Measurements from ENCODE around the gene ADAMTS3. TPM values are rescaled to one million over a fixed set of nuclear protein-coding genes. Genes with fewer than 3 reads are reported as not detected.

Gene ADAMTS3
- total and polyA plus RNA-seq, 2 of the 13 experiments (the other 11 are each of a cell fraction or from before 2014, with no cell fraction given) = not detected

DNA sequence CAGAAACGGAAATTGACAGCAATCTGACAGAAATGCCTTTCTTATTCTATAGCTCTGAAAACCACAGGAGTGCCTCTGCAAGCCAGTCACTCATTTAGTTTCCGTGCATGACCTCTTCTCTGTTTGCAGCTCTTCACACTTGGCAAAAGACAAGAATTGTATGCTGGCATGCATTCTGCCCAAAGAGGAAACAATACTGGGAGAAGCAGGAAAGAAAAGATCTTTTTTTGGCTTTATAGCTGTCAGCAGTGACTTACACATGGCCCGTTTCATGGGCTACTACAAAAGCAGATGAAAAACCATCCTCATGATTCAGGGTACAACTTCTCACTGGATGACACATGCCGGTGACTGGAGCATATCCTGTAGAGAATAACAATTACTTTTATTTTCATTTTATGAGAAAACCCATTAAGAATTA lies 249.4 kb downstream of the ADAMTS3 start:
- ChIA-PET CTCF (ENCODE audit: low intra/inter-chr PET ratio, low total read pairs) (no interaction called here), POLR2A (no interaction called here)
- Histone ChIP-seq H3K4me1 (ENCODE audit: insufficient read depth, low read length) (peaks cover 9% of the 10 kb centered on the region), H3K36me3 (replicated peaks in 1 of 2; ENCODE audit: control insufficient read depth in 1 of 2, insufficient read depth in 2 of 2, low read length in 2 of 2) (no peaks in the 10 kb centered on the region), H3K4me3 (replicated peaks in 1 of 3; ENCODE audit: insufficient read depth in 1 of 3, low read depth in 2 of 3, low read length in 3 of 3) (no peak overlapping the region), H3K9ac (ENCODE audit: insufficient read depth, low read depth, low read length) (no peak overlapping the region), H2AFZ (ENCODE audit: low read length) (no peak overlapping the region), H3K79me2 (ENCODE audit: insufficient read depth, low read length) (no peaks in the 10 kb centered on the region), H3K4me2 (ENCODE audit: low read depth, low read length) (no peak overlapping the region), H3K27me3 (ENCODE audit: control insufficient read depth in 1 of 2, insufficient read depth in 2 of 2, low read length in 2 of 2) (no peaks in the 10 kb centered on the region), H3K27ac (ENCODE audit: extremely low read length, insufficient read depth, low read length) (no peak overlapping the region), H3K9me3 (ENCODE audit: low read length) (no peaks in the 10 kb centered on the region), H4K20me1 (ENCODE audit: insufficient read depth, low read length) (no peaks in the 10 kb centered on the region)
- no peak for TF ChIP-seq MTF2 (CRISPR knock-in tag; IDR thresholded peaks at IDR 0.05; ENCODE audit: borderline replicate concordance)
- BruUV-seq (replicated peaks) = no TSS peak
- FAIRE-seq (no peak), DNase-seq (ENCODE audit: low spot score) (no peak), ATAC-seq (no peak)
- intact Hi-C loops (cut with micrococcal nuclease; ENCODE audit: unreplicated experiment) (no loop called here), in situ Hi-C loops (cut with HindIII; ENCODE audit: extremely low pct_ligation_motif_present, low pct_unique_long_range_greater_than_20kb) (loop anchor here (25.0 kb wide), 1 partner anchor 693 kb away; no protein-coding TSS in a partner anchor)
- WGBS (ENCODE audit: low lambda C conversion rate) = 20% methylated on average over 4 of the region's 4 CpGs

DNA sequence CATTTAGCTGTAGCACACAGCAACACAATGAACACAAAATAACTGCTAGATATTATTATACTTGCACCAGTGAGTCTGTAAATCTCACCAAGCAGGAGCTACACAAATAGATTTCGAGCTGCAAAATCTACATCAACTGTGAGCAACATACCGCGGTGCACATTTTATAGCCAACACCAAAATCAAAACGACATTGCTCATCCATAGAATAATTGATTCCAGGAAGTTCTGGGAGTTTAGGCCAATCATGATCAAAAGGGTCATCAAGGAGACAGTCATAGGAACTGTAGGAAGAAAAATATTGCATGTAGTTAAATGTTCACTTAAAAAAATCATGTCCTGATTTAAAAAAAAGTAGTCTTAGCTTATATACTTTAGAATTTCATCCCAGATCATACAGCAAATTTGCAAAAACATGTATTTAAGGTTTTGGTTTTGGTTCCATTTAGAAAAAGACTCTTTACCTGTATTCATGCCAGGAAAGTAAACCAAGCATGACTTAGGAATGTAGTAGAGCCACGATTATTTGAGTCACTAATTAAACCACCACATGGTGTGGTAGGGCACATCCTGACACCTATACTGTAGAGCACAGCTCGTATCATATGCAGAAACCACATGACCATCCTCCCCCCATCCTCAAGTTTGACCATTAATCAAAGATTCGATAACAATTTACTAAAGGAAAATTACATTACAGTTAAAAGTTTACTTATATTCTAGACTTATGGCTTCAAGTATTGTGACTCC lies 250.4 kb downstream of the ADAMTS3 start:
- DNase-seq (ENCODE audit: low spot score) = no peak
- Histone ChIP-seq H3K4me2 (ENCODE audit: low read depth, low read length) (no peak overlapping the region), H4K20me1 (ENCODE audit: insufficient read depth, low read length) (no peaks in the 10 kb centered on the region), H3K27ac (ENCODE audit: extremely low read length, insufficient read depth, low read length) (no peak overlapping the region), H3K9me3 (ENCODE audit: low read length) (no peaks in the 10 kb centered on the region), H3K4me1 (ENCODE audit: insufficient read depth, low read length) (peaks cover 9% of the 10 kb centered on the region), H3K36me3 (replicated peaks in 1 of 2; ENCODE audit: control insufficient read depth in 1 of 2, insufficient read depth in 2 of 2, low read length in 2 of 2) (no peaks in the 10 kb centered on the region), H3K9ac (ENCODE audit: insufficient read depth, low read depth, low read length) (no peak overlapping the region), H2AFZ (ENCODE audit: low read length) (no peak overlapping the region), H3K27me3 (ENCODE audit: control insufficient read depth in 1 of 2, insufficient read depth in 2 of 2, low read length in 2 of 2) (no peaks in the 10 kb centered on the region), H3K4me3 (replicated peaks in 1 of 3; ENCODE audit: insufficient read depth in 1 of 3, low read depth in 2 of 3, low read length in 3 of 3) (no peak overlapping the region), H3K79me2 (ENCODE audit: insufficient read depth, low read length) (no peaks in the 10 kb centered on the region)
- no peak for ATAC-seq
- in situ Hi-C loops (cut with HindIII; ENCODE audit: extremely low pct_ligation_motif_present, low pct_unique_long_range_greater_than_20kb) = loop anchor here (25.0 kb wide), 1 partner anchor 694 kb away; no protein-coding TSS in a partner anchor
- ChIA-PET POLR2A (no interaction called here), CTCF (ENCODE audit: low intra/inter-chr PET ratio, low total read pairs) (no interaction called here)
- intact Hi-C loops (cut with micrococcal nuclease; ENCODE audit: unreplicated experiment) = no loop called here
- 38% methylated on average over 7 of the region's 7 CpGs for WGBS (ENCODE audit: low lambda C conversion rate)
- TF ChIP-seq FOXM1 (CRISPR knock-in tag; IDR thresholded peaks at IDR 0.05) (no peak), ZNF761 (CRISPR knock-in tag; conservative IDR thresholded peaks at IDR 0.05) (no peak), ZNF709 (CRISPR knock-in tag; IDR thresholded peaks at IDR 0.05) (no peak), ZNF33A (CRISPR knock-in tag; IDR thresholded peaks at IDR 0.05; ENCODE audit: borderline replicate concordance) (no peak), ZNF207 (IDR thresholded peaks at IDR 0.05; ENCODE audit: borderline replicate concordance) (no peak), PAWR (CRISPR knock-in tag; IDR thresholded peaks at IDR 0.05; ENCODE audit: borderline replicate concordance) (no peak), ZNF615 (CRISPR knock-in tag; IDR thresholded peaks at IDR 0.05; ENCODE audit: borderline replicate concordance) (no peak), ZNF253 (CRISPR knock-in tag; IDR thresholded peaks at IDR 0.05; ENCODE audit: borderline replicate concordance) (no peak), ERF (CRISPR knock-in tag; IDR thresholded peaks at IDR 0.05) (no peak)
- TF ChIP-seq, protein P1, sequence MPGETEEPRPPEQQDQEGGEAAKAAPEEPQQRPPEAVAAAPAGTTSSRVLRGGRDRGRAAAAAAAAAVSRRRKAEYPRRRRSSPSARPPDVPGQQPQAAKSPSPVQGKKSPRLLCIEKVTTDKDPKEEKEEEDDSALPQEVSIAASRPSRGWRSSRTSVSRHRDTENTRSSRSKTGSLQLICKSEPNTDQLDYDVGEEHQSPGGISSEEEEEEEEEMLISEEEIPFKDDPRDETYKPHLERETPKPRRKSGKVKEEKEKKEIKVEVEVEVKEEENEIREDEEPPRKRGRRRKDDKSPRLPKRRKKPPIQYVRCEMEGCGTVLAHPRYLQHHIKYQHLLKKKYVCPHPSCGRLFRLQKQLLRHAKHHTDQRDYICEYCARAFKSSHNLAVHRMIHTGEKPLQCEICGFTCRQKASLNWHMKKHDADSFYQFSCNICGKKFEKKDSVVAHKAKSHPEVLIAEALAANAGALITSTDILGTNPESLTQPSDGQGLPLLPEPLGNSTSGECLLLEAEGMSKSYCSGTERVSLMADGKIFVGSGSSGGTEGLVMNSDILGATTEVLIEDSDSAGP (CRISPR knock-in tag; IDR thresholded peaks at IDR 0.05; ENCODE audit: borderline replicate concordance) = no peak
- TF ChIP-seq, protein P2, sequence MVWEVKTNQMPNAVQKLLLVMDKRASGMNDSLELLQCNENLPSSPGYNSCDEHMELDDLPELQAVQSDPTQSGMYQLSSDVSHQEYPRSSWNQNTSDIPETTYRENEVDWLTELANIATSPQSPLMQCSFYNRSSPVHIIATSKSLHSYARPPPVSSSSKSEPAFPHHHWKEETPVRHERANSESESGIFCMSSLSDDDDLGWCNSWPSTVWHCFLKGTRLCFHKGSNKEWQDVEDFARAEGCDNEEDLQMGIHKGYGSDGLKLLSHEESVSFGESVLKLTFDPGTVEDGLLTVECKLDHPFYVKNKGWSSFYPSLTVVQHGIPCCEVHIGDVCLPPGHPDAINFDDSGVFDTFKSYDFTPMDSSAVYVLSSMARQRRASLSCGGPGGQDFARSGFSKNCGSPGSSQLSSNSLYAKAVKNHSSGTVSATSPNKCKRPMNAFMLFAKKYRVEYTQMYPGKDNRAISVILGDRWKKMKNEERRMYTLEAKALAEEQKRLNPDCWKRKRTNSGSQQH (CRISPR knock-in tag; IDR thresholded peaks at IDR 0.05; ENCODE audit: low read depth) = no peak
- FAIRE-seq = no peak
- BruUV-seq (replicated peaks) = no TSS peak

Data from HepG2 (cell line).